DLD1 (cell line): ENCODE data around the gene CXorf65.

Source experiments
- in situ Hi-C: cut with HindIII; loops from 2 replicates; pipeline ENCODE4 v1.10.0; 2017; ENCODE audit warnings: low sequenced_read_pairs

CXorf65 gene

DNA sequence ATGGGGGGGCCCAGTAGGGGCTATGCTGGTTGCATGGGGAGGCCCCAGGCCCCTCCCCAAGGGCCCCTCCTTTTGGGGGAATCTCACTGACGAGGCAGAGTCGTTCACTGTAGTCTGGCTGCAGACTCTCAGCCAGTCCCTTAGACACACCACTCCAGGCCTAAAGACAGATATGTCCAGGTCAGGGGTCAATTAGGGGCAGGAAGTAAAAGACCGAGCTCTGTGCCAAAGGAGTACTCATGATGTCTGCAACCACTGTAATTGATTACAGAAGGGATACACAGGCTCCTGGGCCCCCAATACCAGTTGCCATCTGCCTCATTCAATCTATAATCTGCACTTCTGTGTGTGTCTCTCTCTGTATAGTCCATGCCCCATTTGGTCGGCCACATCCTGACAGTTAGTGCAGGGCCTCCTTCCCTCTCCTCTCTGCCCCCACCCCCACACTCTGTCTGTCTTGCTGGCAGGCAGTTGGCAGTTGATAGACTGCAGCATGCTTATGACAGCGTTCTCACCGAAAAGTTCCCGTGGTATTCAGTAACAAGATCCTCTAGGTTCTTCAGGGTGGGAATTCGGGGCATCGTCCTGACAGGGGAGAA is 1.3 kb upstream of the CXorf65 start:
- in situ Hi-C loops: no loop called here

DNA sequence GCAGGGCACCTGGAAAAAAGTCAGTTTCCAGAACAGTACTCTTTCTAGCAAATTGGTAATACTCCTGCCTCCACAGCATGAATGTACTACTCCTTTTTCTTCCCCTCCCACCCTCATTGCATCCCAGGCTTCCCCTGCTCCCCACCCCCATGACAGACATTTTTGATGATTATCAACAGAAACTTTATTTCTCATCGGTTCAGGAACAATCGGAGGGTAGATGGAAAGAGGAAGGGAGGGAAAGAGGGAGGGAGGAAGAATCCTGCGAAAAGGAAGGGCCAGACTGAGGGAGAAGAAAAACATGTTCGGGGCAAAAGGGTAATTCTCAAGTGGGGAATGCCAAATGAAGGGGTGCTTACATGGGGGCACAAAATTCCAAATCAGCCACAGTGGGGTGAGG is 705 bp upstream of the CXorf65 start:
- in situ Hi-C loops: no loop called here

DNA sequence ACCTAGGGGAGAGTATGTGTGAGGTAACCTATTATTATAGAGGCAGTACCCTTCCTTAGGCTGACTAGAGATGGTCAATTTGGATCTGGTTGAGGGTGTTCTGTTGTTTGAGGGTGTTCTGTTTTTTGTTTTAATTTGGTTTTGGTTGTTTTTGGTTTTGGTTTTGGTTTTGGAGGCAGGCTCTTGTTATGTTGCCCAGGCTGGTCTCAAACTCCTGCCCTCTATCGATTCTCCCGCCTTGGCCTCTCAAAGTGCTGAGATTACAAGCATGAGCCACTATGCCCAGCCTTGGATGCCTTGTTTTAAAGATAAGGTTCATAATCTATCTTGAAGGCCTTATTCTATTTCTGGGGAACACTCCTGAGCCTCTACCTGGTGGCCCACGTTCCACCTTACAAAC is 912 bp downstream of the CXorf65 start:
- in situ Hi-C loops: no loop called here

DNA sequence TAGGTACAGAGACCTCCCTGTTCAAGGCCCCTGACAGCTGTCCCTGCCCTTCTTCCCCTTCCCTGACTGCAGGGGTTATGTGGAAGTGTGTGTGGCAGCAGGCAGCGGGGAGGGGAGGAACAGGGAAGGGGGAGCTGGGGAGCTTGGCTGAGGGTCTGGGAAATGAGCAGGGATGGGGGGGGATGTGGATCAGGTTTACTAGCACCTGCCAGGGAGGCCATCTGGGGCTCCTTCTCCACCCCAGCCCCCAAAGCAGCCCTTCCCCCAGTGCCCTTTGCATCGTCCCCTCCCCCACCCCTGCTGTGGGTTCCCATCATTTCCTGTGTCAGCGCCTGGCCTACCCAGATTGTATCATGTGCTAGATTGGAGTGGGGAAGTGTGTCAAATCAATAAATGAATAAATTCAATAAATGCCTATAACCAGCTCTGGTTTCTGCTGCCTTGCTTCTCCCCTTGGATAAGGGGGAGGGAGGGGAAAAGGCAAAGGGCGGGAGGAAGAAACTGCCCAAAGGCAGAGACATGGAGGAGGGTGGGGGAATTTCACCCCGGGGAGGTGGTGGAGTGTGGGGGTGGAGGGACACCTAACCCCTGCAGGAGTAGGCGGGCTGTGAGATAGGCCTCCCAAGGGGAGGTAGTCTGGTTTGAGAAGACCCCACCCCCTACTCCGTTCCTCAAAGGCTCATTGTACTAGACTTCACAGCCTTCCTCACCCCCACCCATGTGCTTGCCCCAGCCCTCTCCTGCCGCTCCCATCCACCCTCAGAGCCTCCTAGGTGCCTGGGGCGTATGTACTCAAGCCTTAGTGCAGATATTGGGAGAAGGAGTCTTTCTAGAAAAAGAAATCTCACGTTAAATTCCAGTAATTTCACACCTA is 3.2 kb downstream of the CXorf65 start:
- in situ Hi-C loops: no loop called here

DNA sequence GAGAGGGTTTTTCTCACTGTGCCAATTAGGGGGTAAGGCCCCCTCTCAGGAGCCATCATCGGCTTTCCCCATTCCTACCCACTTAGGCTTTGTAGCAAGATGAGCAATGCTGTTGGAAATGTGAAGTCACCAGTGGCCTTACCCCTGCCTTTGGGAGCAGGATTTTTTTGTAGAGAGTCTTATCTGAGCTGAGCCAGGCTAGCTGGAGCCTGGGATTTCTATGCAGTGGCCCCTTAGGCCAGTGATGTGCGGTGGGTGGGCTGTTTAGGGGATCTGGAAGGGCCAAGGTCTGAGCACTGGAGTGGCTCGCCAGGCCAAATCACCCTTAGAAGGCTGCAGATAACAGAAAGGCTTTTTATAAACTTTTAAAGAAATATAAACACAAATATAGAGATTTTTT is 4.2 kb downstream of the CXorf65 start:
- in situ Hi-C loops: no loop called here

DNA sequence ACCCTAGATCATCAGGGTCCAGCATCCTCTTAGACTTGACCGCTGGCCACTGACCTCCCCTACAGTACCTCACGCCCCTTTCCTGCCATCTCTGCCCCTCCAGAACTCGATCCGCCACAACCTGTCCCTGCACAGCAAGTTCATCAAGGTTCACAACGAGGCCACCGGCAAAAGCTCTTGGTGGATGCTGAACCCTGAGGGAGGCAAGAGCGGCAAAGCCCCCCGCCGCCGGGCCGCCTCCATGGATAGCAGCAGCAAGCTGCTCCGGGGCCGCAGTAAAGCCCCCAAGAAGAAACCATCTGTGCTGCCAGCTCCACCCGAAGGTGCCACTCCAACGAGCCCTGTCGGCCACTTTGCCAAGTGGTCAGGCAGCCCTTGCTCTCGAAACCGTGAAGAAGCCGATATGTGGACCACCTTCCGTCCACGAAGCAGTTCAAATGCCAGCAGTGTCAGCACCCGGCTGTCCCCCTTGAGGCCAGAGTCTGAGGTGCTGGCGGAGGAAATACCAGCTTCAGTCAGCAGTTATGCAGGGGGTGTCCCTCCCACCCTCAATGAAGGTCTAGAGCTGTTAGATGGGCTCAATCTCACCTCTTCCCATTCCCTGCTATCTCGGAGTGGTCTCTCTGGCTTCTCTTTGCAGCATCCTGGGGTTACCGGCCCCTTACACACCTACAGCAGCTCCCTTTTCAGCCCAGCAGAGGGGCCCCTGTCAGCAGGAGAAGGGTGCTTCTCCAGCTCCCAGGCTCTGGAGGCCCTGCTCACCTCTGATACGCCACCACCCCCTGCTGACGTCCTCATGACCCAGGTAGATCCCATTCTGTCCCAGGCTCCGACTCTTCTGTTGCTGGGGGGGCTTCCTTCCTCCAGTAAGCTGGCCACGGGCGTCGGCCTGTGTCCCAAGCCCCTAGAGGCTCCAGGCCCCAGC is 5.7 kb downstream of the CXorf65 start:
- in situ Hi-C loops: no loop called here

DNA sequence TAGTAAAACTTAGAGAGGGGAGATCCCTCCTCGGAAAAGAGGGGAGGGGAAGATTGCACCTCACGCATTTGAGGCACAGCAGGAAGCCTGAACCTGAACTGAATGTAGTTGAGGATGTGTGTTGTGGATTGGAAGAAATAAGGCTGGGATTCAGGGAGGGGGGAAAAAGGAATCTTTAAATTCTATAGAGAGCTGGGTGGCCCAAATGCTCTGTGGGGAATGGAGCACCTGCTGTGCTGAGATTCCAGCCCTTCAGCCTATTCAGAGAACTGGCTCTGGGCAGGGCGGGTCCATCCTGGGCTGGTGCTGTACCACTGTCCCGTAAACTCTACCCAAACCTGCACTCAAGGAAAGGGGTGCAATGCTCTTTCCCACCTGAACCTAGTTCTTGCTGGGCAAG is 6.8 kb downstream of the CXorf65 start:
- in situ Hi-C loops: no loop called here

DNA sequence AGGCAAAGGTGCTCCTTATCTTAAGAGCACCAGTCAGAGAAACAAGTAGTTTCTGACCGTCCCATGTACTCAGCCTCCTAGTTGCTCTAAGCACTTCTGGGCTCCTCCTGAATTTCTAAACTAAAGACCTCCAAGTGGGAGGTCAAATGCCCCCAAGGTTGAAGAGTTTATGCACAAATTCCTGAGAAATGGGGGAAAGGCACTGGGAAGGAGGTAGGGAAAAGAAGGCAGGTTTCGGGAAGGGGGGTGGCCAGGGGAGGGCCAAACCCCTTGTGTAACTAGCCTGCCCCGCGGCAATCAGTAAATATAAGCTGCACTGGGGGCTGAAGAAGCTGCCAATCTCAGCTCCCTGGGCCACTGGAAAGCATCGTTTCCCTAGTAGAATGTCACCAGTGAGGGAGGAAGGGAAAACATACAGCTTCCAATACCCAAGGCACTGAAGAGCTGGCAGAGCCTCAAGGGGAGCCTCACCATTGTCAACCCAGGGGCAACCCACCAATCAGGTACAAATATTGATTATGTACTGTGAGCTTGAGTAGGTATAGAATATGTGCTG is 7.5 kb downstream of the CXorf65 start:
- in situ Hi-C loops: no loop called here

DNA sequence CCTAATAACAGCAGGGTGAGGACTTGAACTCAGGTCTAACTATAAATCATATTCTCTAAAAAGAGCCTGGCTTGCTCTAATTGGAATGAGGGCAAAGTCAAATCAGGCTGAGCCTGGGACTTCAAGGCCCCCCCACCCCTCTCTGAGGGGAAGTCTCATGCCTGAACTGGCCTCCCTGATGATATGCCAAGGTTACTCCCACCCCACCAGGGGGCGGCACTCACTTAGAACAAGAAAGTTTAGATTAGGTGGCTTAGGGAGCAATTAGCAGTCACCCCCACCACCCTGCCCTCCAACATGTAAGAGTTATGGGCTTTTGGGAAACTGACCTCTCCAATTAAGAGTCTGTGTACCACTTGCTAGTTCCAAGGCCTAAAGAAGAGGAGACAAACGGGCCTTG is 8.2 kb downstream of the CXorf65 start:
- in situ Hi-C loops: no loop called here

DNA sequence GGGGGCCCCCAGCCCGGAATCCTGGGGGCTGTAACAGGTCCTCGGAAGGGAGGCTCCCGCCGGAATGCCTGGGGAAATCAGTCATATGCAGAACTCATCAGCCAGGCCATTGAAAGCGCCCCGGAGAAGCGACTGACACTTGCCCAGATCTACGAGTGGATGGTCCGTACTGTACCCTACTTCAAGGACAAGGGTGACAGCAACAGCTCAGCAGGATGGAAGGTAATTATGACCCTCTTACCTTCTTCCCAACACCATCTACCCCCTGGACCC is 9.8 kb downstream of the CXorf65 start:
- in situ Hi-C loops: no loop called here

DNA sequence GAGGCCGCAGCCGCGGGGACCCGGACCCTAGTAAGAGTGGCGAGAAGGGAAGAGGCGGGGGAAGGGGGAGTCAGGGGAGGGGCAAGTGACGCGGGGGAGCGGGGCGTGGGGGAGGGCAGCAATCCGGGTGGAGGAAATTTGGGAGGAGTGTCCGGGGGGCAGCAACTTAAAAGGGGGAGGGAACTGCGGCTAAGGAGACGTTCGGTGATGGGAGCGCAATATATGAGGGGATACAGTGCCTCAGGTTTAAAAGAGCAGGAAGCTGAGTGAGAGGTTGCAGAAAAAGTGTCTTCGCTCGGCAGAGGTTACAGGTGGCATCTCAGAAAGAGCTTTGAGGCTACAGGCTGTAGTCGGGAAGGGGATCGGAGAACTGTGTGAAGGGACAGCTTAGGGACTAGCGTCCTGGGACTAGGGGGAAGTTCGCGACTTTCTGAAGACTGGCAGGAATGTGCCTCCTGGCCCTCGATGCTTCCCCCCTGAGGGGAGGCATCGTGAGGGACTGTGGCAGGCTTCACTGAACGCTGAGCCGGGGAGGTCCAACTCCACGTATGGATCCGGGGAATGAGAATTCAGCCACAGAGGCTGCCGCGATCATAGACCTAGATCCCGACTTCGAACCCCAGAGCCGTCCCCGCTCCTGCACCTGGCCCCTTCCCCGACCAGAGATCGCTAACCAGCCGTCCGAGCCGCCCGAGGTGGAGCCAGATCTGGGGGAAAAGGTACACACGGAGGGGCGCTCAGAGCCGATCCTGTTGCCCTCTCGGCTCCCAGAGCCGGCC is 10.4 kb downstream of the CXorf65 start:
- in situ Hi-C loops: no loop called here

DNA sequence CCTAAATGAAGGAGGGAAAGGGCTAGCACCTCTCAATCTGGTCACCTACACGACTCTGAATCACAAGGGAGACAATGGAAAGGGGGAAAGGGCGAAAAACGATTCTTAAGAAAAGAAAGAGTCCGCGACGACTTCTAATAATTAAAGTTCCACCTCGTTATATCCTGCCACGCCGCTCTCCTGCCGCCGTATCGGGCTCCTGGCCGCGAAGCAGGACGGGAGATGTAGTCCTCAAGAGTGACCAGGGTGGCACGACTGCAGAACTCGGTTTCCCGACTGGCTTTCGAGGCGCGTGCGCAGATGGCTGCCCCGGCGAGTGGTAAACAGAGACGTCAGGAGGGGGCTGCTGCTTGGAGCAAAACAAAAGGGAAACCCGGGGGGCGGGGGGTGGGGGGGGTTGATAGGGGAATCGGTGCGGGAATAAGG is 11.0 kb downstream of the CXorf65 start, which contains the start of gene FOXO4:
FOXO4 (plus strand) TSS at position 297 of the 426 bp plus-strand sequence. CDS start 678 bp downstream, outside the sequence.
- in situ Hi-C loops: no loop called here

DNA sequence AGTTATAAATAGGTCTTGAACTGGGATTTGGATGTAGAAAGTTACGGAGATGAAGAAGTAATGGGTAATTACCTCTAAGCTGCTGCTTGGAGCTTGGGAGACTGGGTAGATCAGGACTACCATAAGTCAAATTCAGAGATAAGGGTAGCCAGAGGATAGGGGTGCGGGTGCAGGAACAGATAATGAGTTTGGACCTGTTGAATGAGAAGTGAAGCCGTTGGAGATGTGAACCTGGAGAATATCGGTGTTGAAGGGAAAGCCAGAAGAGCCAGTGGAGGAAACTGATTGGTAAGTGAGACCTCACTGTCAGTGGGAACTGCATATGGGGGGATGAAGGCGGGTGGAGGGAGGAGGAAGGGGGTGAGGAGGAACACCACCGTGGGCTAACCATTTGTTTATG is 11.5 kb downstream of the CXorf65 start:
- in situ Hi-C loops: no loop called here

DNA sequence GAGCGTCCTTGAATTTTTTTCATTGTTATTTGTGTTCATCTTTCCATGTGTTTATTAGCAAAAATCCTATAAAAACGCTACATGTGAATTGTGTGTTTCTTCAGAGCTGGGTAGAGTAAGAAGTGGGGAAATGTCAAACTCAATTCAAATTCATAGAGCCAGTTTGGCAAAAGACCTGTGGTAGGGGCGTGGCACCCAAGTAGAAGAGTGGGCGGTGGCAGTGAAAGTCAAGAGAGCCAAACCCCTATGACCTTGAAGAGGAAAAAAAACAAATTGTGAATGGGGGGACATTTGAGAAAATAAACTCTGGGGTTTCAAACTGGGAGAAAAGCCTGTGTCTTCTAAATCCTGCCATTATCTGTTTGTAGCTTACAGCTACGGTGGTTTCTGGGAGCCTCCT is 15.3 kb downstream of the CXorf65 start:
- in situ Hi-C loops: no loop called here

DNA sequence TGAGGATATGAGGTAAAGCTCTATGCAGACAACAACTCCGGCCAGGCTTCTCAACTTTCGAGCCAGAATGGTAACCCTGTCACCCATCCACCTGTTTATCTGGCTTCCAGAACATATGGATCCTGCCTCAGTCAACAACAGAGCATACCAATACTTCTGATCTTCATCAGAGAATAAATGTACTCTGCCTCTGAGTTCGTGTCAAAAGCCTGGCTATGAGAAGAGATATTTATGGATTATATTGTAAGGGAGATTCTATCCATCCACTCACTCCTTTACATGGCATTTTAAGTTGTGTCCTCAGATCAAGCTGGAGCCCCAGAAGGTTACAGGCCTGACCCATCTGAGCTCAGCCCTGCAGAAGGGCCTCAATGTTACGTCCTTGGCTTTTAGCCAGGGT is 20.6 kb downstream of the CXorf65 start:
- in situ Hi-C loops: no loop called here

DNA sequence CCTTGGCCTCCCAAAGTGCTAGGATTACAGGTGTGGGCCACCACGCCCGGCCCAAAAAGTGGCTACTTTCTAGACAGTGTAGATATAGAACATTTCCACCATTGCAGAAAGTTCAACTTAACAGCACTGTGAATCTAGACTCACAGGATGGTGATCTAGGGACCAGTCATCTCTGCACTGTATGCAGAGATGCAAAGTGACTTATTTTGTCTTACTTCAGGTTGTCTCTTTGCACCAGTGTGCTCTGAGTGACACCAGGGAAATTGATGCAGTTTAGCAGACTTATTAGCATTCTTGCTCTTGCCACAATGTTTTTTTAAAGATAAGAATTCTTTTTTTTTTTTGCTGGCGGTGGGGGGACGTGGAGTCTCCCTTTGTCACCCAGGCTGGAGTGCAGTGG is 23.7 kb downstream of the CXorf65 start:
- in situ Hi-C loops: no loop called here

DNA sequence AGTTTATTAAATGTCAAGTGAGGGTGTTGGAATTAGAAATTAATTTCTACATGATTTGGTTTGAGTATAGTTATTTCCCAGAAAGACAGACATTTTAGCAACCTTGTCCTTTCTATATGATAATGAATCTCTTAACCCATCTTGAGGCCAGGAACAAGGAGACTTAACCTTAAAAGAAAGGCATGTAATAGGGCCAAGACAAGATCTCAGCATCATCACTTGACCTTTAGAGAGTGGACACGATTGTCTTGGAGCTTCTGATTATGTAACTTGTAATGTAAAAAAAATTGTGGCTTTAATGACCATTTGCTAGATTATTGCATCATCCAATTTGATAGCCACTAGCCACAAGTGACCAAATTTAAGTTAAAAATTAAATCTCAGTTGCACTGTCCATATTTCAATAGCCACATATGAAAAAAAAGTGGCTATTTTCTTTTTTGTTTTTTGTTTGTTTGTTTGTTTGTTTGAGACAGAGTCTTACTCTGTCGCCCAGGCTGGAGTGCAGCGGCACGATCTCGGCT is 24.4 kb downstream of the CXorf65 start:
- in situ Hi-C loops: no loop called here

DNA sequence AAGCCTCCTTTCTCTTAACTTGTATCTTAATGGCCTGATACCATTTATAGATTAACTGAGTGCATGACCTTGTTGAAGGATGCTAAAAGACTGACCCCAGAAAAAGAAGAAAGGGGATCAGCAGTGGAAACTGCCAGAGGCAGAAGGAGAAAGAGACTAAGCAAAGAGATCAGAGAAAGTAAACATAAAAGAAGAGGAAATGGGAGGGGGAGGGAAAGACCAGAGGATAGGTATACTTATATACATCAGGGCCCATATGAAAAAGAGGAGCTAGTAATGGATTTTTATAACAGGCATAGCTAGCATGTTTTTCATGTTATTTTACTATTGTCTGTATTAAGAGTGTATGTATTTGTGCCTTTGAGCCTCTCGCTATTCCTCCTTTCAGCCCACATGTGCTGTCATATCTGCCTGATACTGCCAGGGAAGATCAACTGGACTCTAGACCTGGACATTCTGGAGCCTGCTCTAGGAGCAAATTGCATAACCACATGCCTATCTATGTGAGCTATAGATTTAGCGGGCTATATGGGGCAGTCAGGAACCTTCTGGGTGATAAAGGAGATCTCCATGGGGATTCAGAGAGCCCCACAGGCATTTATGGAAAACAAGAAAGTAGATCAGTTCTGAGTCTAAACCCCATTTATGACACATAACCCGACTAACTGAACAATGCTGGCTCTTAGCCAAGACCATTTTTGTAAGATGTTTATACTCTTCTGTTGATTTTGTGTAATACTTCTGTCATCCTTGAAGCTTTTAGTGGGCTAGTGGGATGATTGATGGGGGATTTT is 25.0 kb downstream of the CXorf65 start:
- in situ Hi-C loops: no loop called here

DNA sequence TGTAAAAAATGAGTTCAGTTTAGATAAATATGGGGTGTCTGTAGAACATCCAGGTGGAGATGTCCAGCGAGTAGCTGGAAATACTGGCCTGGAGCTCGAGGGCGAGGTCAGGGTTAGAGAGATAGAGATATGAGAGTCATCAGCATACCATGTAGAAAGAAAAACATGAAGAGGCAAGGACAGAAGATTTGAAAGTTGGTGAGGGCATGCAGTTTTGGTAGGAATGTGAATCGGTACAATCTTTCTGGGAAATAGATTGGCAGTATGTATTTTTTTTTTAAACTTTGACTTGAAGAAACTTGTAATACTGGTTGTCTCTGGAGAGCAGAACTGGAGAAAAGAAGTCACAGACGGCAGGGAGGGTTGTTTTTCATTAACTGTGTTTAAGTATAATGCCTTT is 36.0 kb downstream of the CXorf65 start:
- in situ Hi-C loops: no loop called here
